Mesendoderm (in vitro differentiated cells): ENCODE results near the gene TAF1B.
A peak's percentile ranks its signal among the peaks of the same experiment; 100 is the strongest.

Experiments used
- DNase-seq: peaks from one replicate; pipeline ENCODE4 v3.0.0; 2013
- H2AK5ac ChIP-seq: 2 replicates; pipeline ENCODE4 v1.6.1; 2013; ENCODE audit warnings: low read length, inconsistent platforms
- H2BK120ac ChIP-seq: 2 replicates; pipeline ENCODE4 v1.6.1; 2013; ENCODE audit warnings: low read depth, mild to moderate bottlenecking, low read length, moderate library complexity, mixed read lengths
- H2BK15ac ChIP-seq: replicated peaks from 2 replicates; pipeline ENCODE4 v1.6.1; 2013; ENCODE audit warnings: low read depth, mild to moderate bottlenecking, moderate library complexity
- H2BK5ac ChIP-seq: 2 replicates; pipeline ENCODE4 v1.6.1; 2013; ENCODE audit warnings: low read length, inconsistent platforms
- H3K18ac ChIP-seq: 2 replicates; pipeline ENCODE4 v1.6.1; 2013; ENCODE audit warnings: mild to moderate bottlenecking, low read length, mixed read lengths
- H3K23ac ChIP-seq: one replicate; pipeline ENCODE4 v1.6.1; 2013; ENCODE audit warnings: low read length
- H3K27ac ChIP-seq: 2 replicates; pipeline ENCODE4 v1.5.1; 2013; ENCODE audit warnings: low read depth, mild to moderate bottlenecking, inconsistent platforms, low read length, moderate library complexity
- H3K27me3 ChIP-seq: 2 replicates; pipeline ENCODE4 v1.6.1; 2013; ENCODE audit warnings: low read length, control low read depth, mild to moderate bottlenecking, inconsistent platforms; ENCODE audit not compliant: insufficient read depth, poor library complexity
- H3K36me3 ChIP-seq: 2 replicates; pipeline ENCODE4 v1.6.1; 2013; ENCODE audit warnings: low read length, inconsistent platforms; ENCODE audit not compliant: control insufficient read depth, insufficient read depth
- H3K4ac ChIP-seq: one replicate; pipeline ENCODE4 v1.6.1; 2013; ENCODE audit warnings: low read depth, mild to moderate bottlenecking, low read length, moderate library complexity
- H3K4me1 ChIP-seq: 2 replicates; pipeline ENCODE4 v1.6.1; 2013; ENCODE audit warnings: low read depth, low read length, inconsistent platforms; ENCODE audit not compliant: control insufficient read depth
- H3K4me2 ChIP-seq: 2 replicates; pipeline ENCODE4 v1.6.1; 2013; ENCODE audit warnings: low read length
- H3K4me3 ChIP-seq: 2 replicates; pipeline ENCODE4 v1.5.1; 2013; ENCODE audit warnings: mild to moderate bottlenecking, low read length
- H3K56ac ChIP-seq: one replicate; pipeline ENCODE4 v1.6.1; 2013; ENCODE audit warnings: low read length
- H3K79me1 ChIP-seq: 2 replicates; pipeline ENCODE4 v1.6.1; 2013; ENCODE audit warnings: low read length, inconsistent platforms
- H3K79me2 ChIP-seq: 2 replicates; pipeline ENCODE4 v1.6.1; 2013; ENCODE audit warnings: mild to moderate bottlenecking, low read length; ENCODE audit not compliant: control insufficient read depth, insufficient read depth
- H3K9ac ChIP-seq: 2 replicates; pipeline ENCODE4 v1.6.1; 2013; ENCODE audit warnings: low read length, inconsistent platforms
- H4K5ac ChIP-seq: one replicate; pipeline ENCODE4 v1.6.1; 2013; ENCODE audit warnings: low read length
- H4K8ac ChIP-seq: one replicate; pipeline ENCODE4 v1.6.1; 2013; ENCODE audit warnings: low read depth, mild to moderate bottlenecking, control low read depth, low read length, moderate library complexity
- WGBS: extraction: QIAGEN DNeasy Blood & Tissue Kit; methylation state at CpG from one replicate; pipeline ENCODE4 v1.1.7; 2013; ENCODE audit warnings: low lambda C conversion rate, missing lambda C conversion rate; ENCODE audit not compliant: insufficient coverage; ENCODE audit errors: extremely low coverage; 5-methylcytosine and 5-hydroxymethylcytosine counted together

TAF1B gene

GRCh38 chr2:9952856-9953503 lies 109.7 kb downstream of the TAF1B start:
- H2BK5ac ChIP-seq, result no peak overlapping the region
- H4K8ac ChIP-seq, result no peak overlapping the region
- no peak overlapping the region for H2BK120ac ChIP-seq
- DNase-seq, result no peak
- H3K27ac ChIP-seq, result no peak overlapping the region
- peaks cover 7% of the 10 kb centered on the region for H3K27me3 ChIP-seq
- H3K4ac ChIP-seq, result no peak overlapping the region
- H3K23ac ChIP-seq, result peak overlapping the region; percentile 66
- no peak overlapping the region for H4K5ac ChIP-seq
- no peak overlapping the region for H3K4me3 ChIP-seq
- H3K79me2 ChIP-seq, result no peaks in the 10 kb centered on the region
- no peaks in the 10 kb centered on the region for H3K79me1 ChIP-seq
- no CpG with 5 or more reads among the region's 8 CpGs for WGBS
- no peaks in the 10 kb centered on the region for H3K4me1 ChIP-seq
- no peak overlapping the region for H3K9ac ChIP-seq
- no peak overlapping the region for H3K4me2 ChIP-seq
- no peak overlapping the region for H2AK5ac ChIP-seq
- no peak overlapping the region for H3K18ac ChIP-seq
- H2BK15ac ChIP-seq, result no peak overlapping the region
- H3K56ac ChIP-seq, result no peak overlapping the region
- no peaks in the 10 kb centered on the region for H3K36me3 ChIP-seq

- Histone ChIP-seq H3K56ac (no peak overlapping the region), H2BK120ac (no peak overlapping the region), H3K36me3 (no peaks in the 10 kb centered on the region), H2AK5ac (no peak overlapping the region), H3K27ac (no peak overlapping the region), H4K5ac (no peak overlapping the region), H3K4me1 (no peaks in the 10 kb centered on the region), H3K4me2 (no peak overlapping the region), H3K9ac (no peak overlapping the region), H3K27me3 (peaks cover 7% of the 10 kb centered on the region), H3K4ac (no peak overlapping the region), H2BK15ac (no peak overlapping the region), H3K23ac (no peak overlapping the region), H3K79me2 (no peaks in the 10 kb centered on the region), H3K18ac (no peak overlapping the region), H3K79me1 (no peaks in the 10 kb centered on the region), H3K4me3 (no peak overlapping the region), H2BK5ac (no peak overlapping the region), H4K8ac (no peak overlapping the region)
- WGBS, result no CpG with 5 or more reads among the region's 3 CpGs
- DNase-seq, result no peak
Observed at GRCh38 chr2:9954136-9954535, 110.9 kb downstream of the TAF1B start.

DNA sequence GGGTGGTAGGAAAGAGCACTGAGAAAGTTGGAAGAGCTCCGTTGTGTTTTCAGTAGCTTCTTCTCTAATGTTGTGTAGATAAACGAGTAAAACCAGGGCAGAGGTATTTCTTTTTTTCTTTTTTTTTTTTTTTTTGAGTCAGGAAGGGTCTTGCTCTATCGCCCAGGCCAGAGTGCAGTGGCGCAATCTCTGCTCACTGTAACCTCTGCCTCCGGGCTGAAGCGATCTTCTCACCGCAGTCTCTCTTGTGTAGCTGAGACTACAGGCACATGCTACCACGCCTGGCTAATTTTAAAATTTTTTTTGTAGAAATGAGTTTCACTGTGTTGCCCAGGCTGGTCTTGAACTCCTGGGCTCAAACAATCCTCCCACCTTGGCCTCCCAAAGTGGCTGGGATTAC lies 114.8 kb downstream of the TAF1B start:
- Histone ChIP-seq H3K79me2 (no peaks in the 10 kb centered on the region), H4K5ac (no peak overlapping the region), H3K18ac (no peak overlapping the region), H3K27ac (no peak overlapping the region), H2AK5ac (no peak overlapping the region), H3K27me3 (peaks cover under 1% of the 10 kb centered on the region), H2BK5ac (no peak overlapping the region), H3K9ac (no peak overlapping the region), H3K4me3 (no peak overlapping the region), H2BK15ac (no peak overlapping the region), H3K23ac (no peak overlapping the region), H3K56ac (no peak overlapping the region), H3K4me2 (no peak overlapping the region), H3K36me3 (no peaks in the 10 kb centered on the region), H3K4ac (no peak overlapping the region), H3K4me1 (no peaks in the 10 kb centered on the region), H4K8ac (no peak overlapping the region), H2BK120ac (no peak overlapping the region), H3K79me1 (no peaks in the 10 kb centered on the region)
- no peak for DNase-seq
- no CpG with 5 or more reads among the region's 8 CpGs for WGBS

DNA sequence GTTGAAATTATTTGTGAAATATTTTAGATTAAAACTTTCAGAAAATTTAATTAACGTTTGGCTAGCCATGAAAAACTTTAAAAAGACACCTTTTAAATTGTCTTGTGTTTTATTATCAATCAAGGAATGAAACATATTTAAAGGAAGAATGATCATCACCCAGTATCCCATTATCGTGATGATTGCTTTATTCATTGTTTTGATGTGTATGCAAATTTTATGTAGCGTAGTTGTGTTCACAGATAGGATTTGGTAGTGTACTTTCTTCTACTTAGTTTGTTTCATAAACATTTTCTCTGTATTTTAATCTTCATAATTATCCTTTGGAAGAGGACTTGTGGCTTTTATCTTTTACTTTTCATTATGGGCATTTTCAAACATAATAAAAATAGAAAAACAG lies 116.0 kb downstream of the TAF1B start:
- DNase-seq, result no peak
- H3K18ac ChIP-seq, result no peak overlapping the region
- no peak overlapping the region for H2BK5ac ChIP-seq
- H3K56ac ChIP-seq, result no peak overlapping the region
- no peak overlapping the region for H3K4me2 ChIP-seq
- no peak overlapping the region for H3K4me3 ChIP-seq
- H3K9ac ChIP-seq, result no peak overlapping the region
- no peaks in the 10 kb centered on the region for H3K79me1 ChIP-seq
- H2BK15ac ChIP-seq, result no peak overlapping the region
- H4K8ac ChIP-seq, result no peak overlapping the region
- H3K4ac ChIP-seq, result no peak overlapping the region
- no peak overlapping the region for H3K27ac ChIP-seq
- no peak overlapping the region for H4K5ac ChIP-seq
- no peaks in the 10 kb centered on the region for H3K79me2 ChIP-seq
- no peak overlapping the region for H2AK5ac ChIP-seq
- H3K4me1 ChIP-seq, result no peaks in the 10 kb centered on the region
- H2BK120ac ChIP-seq, result no peak overlapping the region
- H3K23ac ChIP-seq, result no peak overlapping the region
- WGBS, result no CpG with 5 or more reads among the region's 3 CpGs
- H3K36me3 ChIP-seq, result no peaks in the 10 kb centered on the region
- no peaks in the 10 kb centered on the region for H3K27me3 ChIP-seq

GRCh38 chr2:9961013-9961412 lies 117.7 kb downstream of the TAF1B start:
- Histone ChIP-seq H3K9ac (no peak overlapping the region), H4K8ac (no peak overlapping the region), H3K4me1 (no peaks in the 10 kb centered on the region), H2AK5ac (no peak overlapping the region), H3K79me2 (no peaks in the 10 kb centered on the region), H3K27me3 (no peaks in the 10 kb centered on the region), H3K4me3 (no peak overlapping the region), H3K36me3 (no peaks in the 10 kb centered on the region), H3K23ac (no peak overlapping the region), H3K79me1 (no peaks in the 10 kb centered on the region), H2BK5ac (no peak overlapping the region), H2BK120ac (no peak overlapping the region), H2BK15ac (no peak overlapping the region), H3K56ac (no peak overlapping the region), H3K4me2 (no peak overlapping the region), H4K5ac (no peak overlapping the region), H3K4ac (no peak overlapping the region), H3K18ac (no peak overlapping the region), H3K27ac (no peak overlapping the region)
- WGBS, result no CpG with 5 or more reads among the region's 10 CpGs
- DNase-seq, result peak; percentile 57

DNA sequence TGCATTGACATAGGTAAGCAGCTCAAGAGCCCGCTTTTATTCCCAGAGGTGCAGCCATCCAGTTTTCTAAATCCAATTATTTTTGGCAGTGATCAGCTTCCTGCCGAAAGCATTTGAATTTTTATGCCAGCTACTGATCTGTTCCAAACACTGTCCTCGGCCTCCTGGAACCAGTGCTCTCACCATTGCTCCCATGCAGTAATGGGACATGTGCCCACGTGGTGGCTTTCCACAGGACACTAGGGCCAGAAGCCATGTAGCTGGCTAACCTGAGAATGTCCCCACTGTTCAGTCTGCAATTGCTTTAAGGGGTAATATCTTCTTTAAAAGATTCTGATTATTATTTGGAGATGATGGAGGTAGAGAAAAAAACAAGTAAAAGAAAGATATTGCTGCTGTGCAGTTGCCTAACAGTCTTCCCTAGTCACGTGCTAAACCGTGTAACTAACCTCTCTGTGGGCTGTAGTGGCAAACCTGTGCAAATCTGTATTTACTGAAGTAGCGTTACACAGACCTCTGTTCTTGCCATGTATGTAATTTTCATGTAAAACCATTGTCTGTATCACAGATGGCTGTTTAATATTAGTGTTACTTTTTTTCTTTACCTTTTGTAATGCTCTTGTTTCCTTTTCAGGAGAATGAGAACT lies 121.2 kb downstream of the TAF1B start:
- Histone ChIP-seq H2BK15ac (no peak overlapping the region), H3K4me3 (no peak overlapping the region), H3K4me1 (no peaks in the 10 kb centered on the region), H4K5ac (no peak overlapping the region), H3K9ac (no peak overlapping the region), H3K27ac (no peak overlapping the region), H3K36me3 (no peaks in the 10 kb centered on the region), H3K27me3 (no peaks in the 10 kb centered on the region), H2BK5ac (no peak overlapping the region), H3K79me2 (no peaks in the 10 kb centered on the region), H3K79me1 (no peaks in the 10 kb centered on the region), H3K56ac (no peak overlapping the region), H3K4ac (no peak overlapping the region), H3K23ac (no peak overlapping the region), H3K18ac (no peak overlapping the region), H2AK5ac (no peak overlapping the region), H3K4me2 (no peak overlapping the region), H4K8ac (no peak overlapping the region), H2BK120ac (no peak overlapping the region)
- no CpG with 5 or more reads among the region's 7 CpGs for WGBS
- DNase-seq, result no peak
